Mesenchymal stem cell (in vitro differentiated cells and primary cell): ENCODE data around the gene CIB1.

Experiments
- DNase-seq: peaks from one replicate; pipeline ENCODE4 v3.0.0-alpha.2; 2013
- H2AFZ ChIP-seq: one replicate; pipeline ENCODE4 v1.6.1; 2013; ENCODE audit warnings: low read depth, mild to moderate bottlenecking, control low read depth, inconsistent platforms, low read length, moderate library complexity
- H2AK5ac ChIP-seq: 2 replicates; pipeline ENCODE4 v1.6.1; 2013; ENCODE audit warnings: low read length, moderate library complexity, mild to moderate bottlenecking, inconsistent platforms; ENCODE audit not compliant: severe bottlenecking
- H2BK120ac ChIP-seq: one replicate; pipeline ENCODE4 v1.6.1; 2013; ENCODE audit warnings: low read depth, mild to moderate bottlenecking, inconsistent platforms, low read length, moderate library complexity
- H2BK12ac ChIP-seq, 2 experiments: one replicate each; pipeline ENCODE4 v1.6.1; 2013; ENCODE audit warnings: inconsistent platforms in 2 of 2, low read length in 2 of 2, mild to moderate bottlenecking in 2 of 2, moderate library complexity in 2 of 2, control low read depth in 1 of 2
- H2BK15ac ChIP-seq: one replicate; pipeline ENCODE4 v1.6.1; 2013; ENCODE audit warnings: mild to moderate bottlenecking, low read depth, inconsistent platforms; ENCODE audit not compliant: poor library complexity, severe bottlenecking
- H2BK5ac ChIP-seq: 2 replicates; pipeline ENCODE4 v1.6.1; 2013; ENCODE audit warnings: low read depth, mild to moderate bottlenecking, low read length, control low read depth, inconsistent platforms; ENCODE audit not compliant: poor library complexity, severe bottlenecking
- H3K14ac ChIP-seq, 2 experiments: one replicate each; pipeline ENCODE4 v1.6.1; 2013; ENCODE audit warnings: inconsistent platforms in 2 of 2, low read length in 2 of 2, control low read depth in 1 of 2, mild to moderate bottlenecking in 1 of 2, moderate library complexity in 1 of 2
- H3K18ac ChIP-seq, 2 experiments: one replicate each; pipeline ENCODE4 v1.6.1; 2013; ENCODE audit warnings: inconsistent platforms in 2 of 2, low read length in 2 of 2, control low read depth in 1 of 2, low read depth in 1 of 2, mild to moderate bottlenecking in 1 of 2
- H3K23ac ChIP-seq, 2 experiments: one replicate each; pipeline ENCODE4 v1.6.1; 2013; ENCODE audit warnings: inconsistent platforms in 2 of 2, low read length in 2 of 2, mild to moderate bottlenecking in 2 of 2, moderate library complexity in 2 of 2, control low read depth in 1 of 2
- H3K27ac ChIP-seq: 2 replicates; pipeline ENCODE4 v1.5.1; 2013; ENCODE audit warnings: mild to moderate bottlenecking, moderate library complexity, low read length, control low read depth, inconsistent platforms; ENCODE audit not compliant: poor library complexity, severe bottlenecking
- H3K27me3 ChIP-seq, 2 experiments: 2 replicates each; pipeline versions ENCODE4 v1.6.1 to v1.7.0; 2013; ENCODE audit warnings: low read length in 2 of 2, mild to moderate bottlenecking in 2 of 2, moderate library complexity in 2 of 2, control low read depth in 1 of 2, inconsistent platforms in 1 of 2; ENCODE audit not compliant: control insufficient read depth in 1 of 2, insufficient read depth in 1 of 2
- H3K36me3 ChIP-seq, 2 experiments: 2 replicates each; pipeline versions ENCODE4 v1.6.1 to v1.7.0; 2013; ENCODE audit warnings: low read length in 2 of 2, control low read depth in 1 of 2, inconsistent platforms in 1 of 2, low read depth in 1 of 2, mild to moderate bottlenecking in 1 of 2; ENCODE audit not compliant: insufficient read depth in 2 of 2, control insufficient read depth in 1 of 2
- H3K4ac ChIP-seq, 2 experiments: one replicate each; pipeline ENCODE4 v1.6.1; 2013; ENCODE audit warnings: inconsistent platforms in 2 of 2, low read length in 2 of 2, mild to moderate bottlenecking in 2 of 2, moderate library complexity in 2 of 2, control low read depth in 1 of 2, low read depth in 1 of 2
- H3K4me1 ChIP-seq: 2 replicates; pipeline ENCODE4 v1.6.1; 2013; ENCODE audit warnings: low read depth, low read length, control low read depth; ENCODE audit not compliant: control insufficient read depth, insufficient read depth
- H3K4me2 ChIP-seq: 2 replicates; pipeline ENCODE4 v1.6.1; 2013; ENCODE audit warnings: low read length, mild to moderate bottlenecking, inconsistent platforms; ENCODE audit not compliant: poor library complexity, severe bottlenecking
- H3K4me3 ChIP-seq, 2 experiments: 2 replicates each; pipeline versions ENCODE4 v1.5.1 to v1.7.0; 2013; ENCODE audit warnings: low read length in 2 of 2, mild to moderate bottlenecking in 2 of 2, control low read depth in 1 of 2, low read depth in 1 of 2; ENCODE audit not compliant: insufficient read depth in 1 of 2
- H3K79me1 ChIP-seq: replicated peaks from 2 replicates; pipeline ENCODE4 v1.6.1; 2013; ENCODE audit warnings: mild to moderate bottlenecking, control low read depth, low read length, inconsistent platforms; ENCODE audit not compliant: poor library complexity, severe bottlenecking
- H3K9ac ChIP-seq: 2 replicates; pipeline ENCODE4 v1.7.0; 2013; ENCODE audit warnings: mild to moderate bottlenecking, low read length, moderate library complexity
- H3K9me3 ChIP-seq: 2 replicates; pipeline ENCODE4 v1.7.0; 2013; ENCODE audit warnings: mild to moderate bottlenecking, low read length; ENCODE audit not compliant: control insufficient read depth
- H4K8ac ChIP-seq: one replicate; pipeline ENCODE4 v1.6.1; 2013; ENCODE audit warnings: inconsistent platforms, mild to moderate bottlenecking, low read length, moderate library complexity
- H4K91ac ChIP-seq: one replicate; pipeline ENCODE4 v1.6.1; 2013; ENCODE audit warnings: mild to moderate bottlenecking, low read length, inconsistent platforms
- WGBS: methylation state at CpG from one replicate; pipeline ENCODE4 v1.1.7; 2013; ENCODE audit warnings: mixed read lengths; 5-methylcytosine and 5-hydroxymethylcytosine counted together

CIB1 gene

DNA sequence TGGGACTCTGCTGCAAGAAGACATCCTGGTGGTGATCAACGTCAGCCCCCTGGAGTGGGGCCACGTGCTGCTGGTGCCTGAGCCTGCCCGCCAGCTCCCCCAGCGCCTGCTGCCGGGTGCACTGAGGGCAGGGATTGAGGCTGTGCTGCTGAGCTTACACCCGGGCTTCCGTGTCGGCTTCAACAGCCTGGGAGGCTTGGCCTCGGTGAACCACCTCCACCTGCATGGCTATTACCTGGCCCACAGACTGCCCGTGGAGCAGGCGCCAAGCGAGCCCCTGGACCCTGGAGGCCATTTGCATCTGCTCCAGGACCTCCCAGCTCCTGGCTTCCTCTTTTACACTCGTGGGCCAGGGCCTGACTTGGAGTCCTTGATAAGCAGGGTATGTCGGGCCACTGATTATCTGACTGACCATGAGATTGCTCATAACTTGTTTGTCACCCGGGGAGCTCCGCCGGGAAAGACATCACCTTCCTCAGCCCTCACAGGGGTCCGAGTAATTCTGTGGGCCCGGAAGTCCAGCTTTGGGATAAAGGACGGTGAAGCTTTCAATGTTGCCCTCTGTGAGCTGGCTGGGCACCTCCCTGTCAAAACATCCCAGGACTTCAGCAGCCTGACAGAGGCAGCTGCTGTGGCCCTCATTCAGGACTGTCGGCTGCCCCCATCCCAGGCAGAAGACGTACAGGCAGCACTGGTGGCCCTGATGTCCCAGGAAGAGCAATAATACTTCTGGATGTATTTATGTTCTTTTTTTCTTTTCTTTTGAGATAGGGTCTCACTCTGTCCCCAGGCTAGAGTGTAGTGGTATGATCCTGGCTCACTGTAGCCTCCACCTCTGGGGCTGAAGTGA is 7.8 kb upstream of the CIB1 start:
- Histone ChIP-seq H3K4me2 (no peak overlapping the region), H3K4me1 (peaks cover 2% of the 10 kb centered on the region), H3K14ac (no peak overlapping the region), H2BK12ac (no peak overlapping the region), H3K4me3 (no peak overlapping the region), H3K23ac (no peak overlapping the region), H3K36me3 (peaks cover 15 to 16% of the 10 kb centered on the region in 2 experiments), H3K9me3 (no peaks in the 10 kb centered on the region), H2AFZ (no peak overlapping the region), H4K91ac (no peak overlapping the region), H2BK15ac (no peak overlapping the region), H3K27ac (no peak overlapping the region), H3K79me1 (no peaks in the 10 kb centered on the region), H3K18ac (no peak overlapping the region), H3K27me3 (no peaks in the 10 kb centered on the region), H3K9ac (no peak overlapping the region), H2AK5ac (no peak overlapping the region), H3K4ac (no peak overlapping the region), H2BK120ac (no peak overlapping the region), H2BK5ac (no peak overlapping the region), H4K8ac (no peak overlapping the region)
- no peak for DNase-seq
- 86% methylated on average over 22 of the region's 22 CpGs for WGBS

DNA sequence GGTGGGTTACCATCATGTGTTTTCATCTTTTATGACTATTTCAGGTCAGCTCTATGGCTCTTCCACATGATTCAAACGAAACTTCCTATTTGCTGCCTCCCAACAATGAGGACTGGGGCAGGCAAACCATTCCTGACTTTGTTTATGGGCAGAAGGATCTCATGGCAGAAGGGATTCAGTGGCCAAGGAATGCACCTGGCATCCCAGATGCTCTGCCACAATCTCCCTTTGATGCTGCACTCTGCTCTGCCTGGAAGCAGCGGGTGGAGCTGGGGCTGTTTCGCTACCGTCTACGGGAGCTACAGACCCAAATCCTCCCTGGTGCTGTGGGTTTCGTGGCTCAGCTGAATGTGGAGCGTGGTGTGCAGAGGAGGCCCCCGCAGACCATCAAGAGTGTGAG is 7.1 kb upstream of the CIB1 start:
- 98% methylated on average over 8 of the region's 8 CpGs for WGBS
- Histone ChIP-seq H3K4me3 (no peak overlapping the region), H3K27me3 (no peaks in the 10 kb centered on the region), H2BK5ac (no peak overlapping the region), H3K79me1 (no peaks in the 10 kb centered on the region), H3K14ac (no peak overlapping the region), H3K4me2 (no peak overlapping the region), H3K18ac (no peak overlapping the region), H2AK5ac (no peak overlapping the region), H3K9me3 (no peaks in the 10 kb centered on the region), H3K27ac (no peak overlapping the region), H3K4me1 (peaks cover 2% of the 10 kb centered on the region), H2BK15ac (no peak overlapping the region), H3K4ac (no peak overlapping the region), H4K8ac (no peak overlapping the region), H3K9ac (no peak overlapping the region), H2AFZ (no peak overlapping the region), H4K91ac (no peak overlapping the region), H3K36me3 (peaks cover 15 to 20% of the 10 kb centered on the region in 2 experiments), H3K23ac (no peak overlapping the region), H2BK12ac (no peak overlapping the region), H2BK120ac (no peak overlapping the region)
- no peak for DNase-seq

DNA sequence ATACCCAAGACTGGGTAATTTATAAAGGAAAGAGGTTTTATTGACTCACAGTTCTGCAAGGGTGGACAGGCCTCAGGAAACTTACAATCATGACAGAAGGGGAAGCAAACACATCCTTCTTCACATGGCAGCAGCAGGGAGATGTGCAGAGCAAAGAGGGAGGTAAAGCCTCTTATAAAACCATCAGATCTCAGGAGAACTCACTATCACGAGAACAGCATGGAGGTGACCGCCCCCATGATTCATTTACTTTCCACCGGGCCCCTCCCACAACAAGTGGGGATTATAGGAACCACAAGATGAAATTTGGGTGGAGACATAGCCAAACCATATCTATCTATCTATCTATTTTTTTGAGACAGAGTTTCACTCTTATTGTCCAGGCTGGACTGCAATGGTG is 5.6 kb upstream of the CIB1 start:
- H3K27ac ChIP-seq: no peak overlapping the region
- no peak overlapping the region for H3K18ac ChIP-seq
- no peak overlapping the region for H2AFZ ChIP-seq
- no peak overlapping the region for H3K14ac ChIP-seq
- no peak overlapping the region for H2AK5ac ChIP-seq
- no peaks in the 10 kb centered on the region for H3K9me3 ChIP-seq
- no peak overlapping the region for H3K23ac ChIP-seq
- peaks cover 15 to 20% of the 10 kb centered on the region in 2 experiments for H3K36me3 ChIP-seq
- H3K4me3 ChIP-seq: no peak overlapping the region
- H3K4me1 ChIP-seq: peaks cover 3% of the 10 kb centered on the region
- no peak overlapping the region for H3K9ac ChIP-seq
- no peaks in the 10 kb centered on the region for H3K27me3 ChIP-seq
- H4K91ac ChIP-seq: no peak overlapping the region
- 83% methylated on average over 1 of the region's 3 CpGs for WGBS
- H2BK12ac ChIP-seq: no peak overlapping the region
- DNase-seq: no peak
- no peak overlapping the region for H3K4me2 ChIP-seq
- H2BK15ac ChIP-seq: no peak overlapping the region
- H2BK120ac ChIP-seq: no peak overlapping the region
- no peak overlapping the region for H4K8ac ChIP-seq
- H3K79me1 ChIP-seq: peaks cover 2% of the 10 kb centered on the region
- no peak overlapping the region for H3K4ac ChIP-seq
- no peak overlapping the region for H2BK5ac ChIP-seq

DNA sequence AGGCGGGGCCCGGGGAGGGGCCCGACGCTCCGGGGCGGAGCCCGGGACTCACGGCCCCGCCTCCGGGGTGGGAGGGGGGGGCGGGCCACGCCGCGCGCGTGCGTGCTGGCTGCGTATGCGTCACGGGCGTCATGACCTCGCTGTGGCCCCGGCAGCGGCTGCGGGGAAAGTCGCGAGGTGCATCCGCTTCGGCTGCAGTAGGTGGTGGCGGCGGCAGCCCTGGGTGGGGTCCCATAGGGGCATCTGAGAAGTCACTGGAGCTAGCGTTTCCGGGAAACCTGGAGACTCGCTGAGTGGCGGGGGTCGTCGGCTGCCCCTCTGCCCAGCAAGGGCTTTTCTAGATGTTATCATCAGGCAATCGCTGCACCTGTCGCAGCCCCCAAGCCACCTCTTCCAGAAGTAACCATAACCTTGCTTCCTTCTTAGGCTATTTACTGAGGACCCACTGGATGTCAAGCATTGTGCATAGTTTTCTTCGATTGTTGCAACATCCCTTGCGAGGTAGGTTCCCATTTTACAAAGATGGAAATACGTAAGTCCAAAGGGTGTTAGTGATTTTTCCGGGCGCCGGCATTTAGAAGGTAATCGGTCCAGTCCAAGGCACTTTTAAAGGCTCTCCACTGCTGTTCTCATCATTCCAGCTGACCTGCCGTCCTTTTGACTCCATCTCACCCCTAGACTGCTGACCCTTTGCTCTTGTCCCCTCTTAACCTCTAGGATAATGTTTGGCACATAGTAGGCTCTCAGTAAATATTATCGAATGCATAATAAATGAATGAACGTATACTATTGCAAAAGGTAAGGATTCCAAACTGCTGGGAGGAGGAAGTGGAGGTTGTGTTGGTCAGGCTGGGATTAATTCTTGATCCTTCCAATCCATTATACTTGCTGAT is 601 bp upstream of the CIB1 start, which contains the start of gene GDPGP1:
Gene GDPGP1 (plus strand): TSS at position 114 of the 893 bp plus-strand sequence. CDS start 6,700 bp downstream, outside the sequence.
- no peak for DNase-seq
- Histone ChIP-seq H3K4me2 (peak within 1 kb of the TSS; percentile 96), H3K27ac (peak within 1 kb of the TSS; percentile 77), H3K14ac (peak within 1 kb of the TSS in 1 of 2 experiments; percentile 88), H4K91ac (peak within 1 kb of the TSS; percentile 52), H2BK12ac (peak within 1 kb of the TSS; percentile 47 to 62), H4K8ac (peak within 1 kb of the TSS; percentile 89), H3K4me1 (peaks cover 12% of the 10 kb centered on the region), H3K9me3 (no peaks in the 10 kb centered on the region), H2BK5ac (peak within 1 kb of the TSS; percentile 51), H2AK5ac (no peak within 1 kb of the TSS), H3K79me1 (peaks cover 14% of the 10 kb centered on the region), H3K18ac (peak within 1 kb of the TSS; percentile 80 to 89), H2AFZ (peak within 1 kb of the TSS; percentile 74), H3K9ac (peak within 1 kb of the TSS; percentile 96), H2BK120ac (peak within 1 kb of the TSS; percentile 36), H2BK15ac (no peak within 1 kb of the TSS), H3K4me3 (peak within 1 kb of the TSS; percentile 74 to 96), H3K23ac (no peak within 1 kb of the TSS), H3K27me3 (no peaks in the 10 kb centered on the region), H3K4ac (peak within 1 kb of the TSS; percentile 81 to 88), H3K36me3 (peaks cover 21 to 50% of the 10 kb centered on the region in 2 experiments)
- WGBS: 13% methylated on average over 47 of the region's 49 CpGs
